GM23248 (cell line): ENCODE measurements around the gene AKAP13. TPM values are rescaled to one million over a fixed set of nuclear protein-coding genes. Genes with fewer than 3 reads are reported as not detected.

ENCODE experiments used
- DNase-seq: peaks from one replicate; pipeline ENCODE4 v3.0.0-alpha.2; 2015
- H2AFZ ChIP-seq: fragments of 200-600 bp; sonication (generic); 2 replicates; pipeline ENCODE4 v1.6.1; 2016; ENCODE audit warnings: antibody characterized with exemption
- H3F3A ChIP-seq: fragments of 200-600 bp; sonication (generic); 2 replicates; pipeline ENCODE4 v1.6.1; 2016; ENCODE audit warnings: mild to moderate bottlenecking, antibody characterized with exemption, mixed run types; ENCODE audit not compliant: insufficient read depth
- H3K27ac ChIP-seq: fragments of 200-600 bp; sonication (generic); 2 replicates; pipeline ENCODE4 v1.5.1; 2016; ENCODE audit warnings: mild to moderate bottlenecking
- H3K27me3 ChIP-seq: fragments of 200-600 bp; sonication (generic); replicated peaks from 2 replicates; pipeline ENCODE4 v1.6.1; 2016; ENCODE audit warnings: mild to moderate bottlenecking; ENCODE audit not compliant: insufficient read depth
- H3K36me3 ChIP-seq: fragments of 200-600 bp; sonication (generic); 2 replicates; pipeline ENCODE4 v1.6.1; 2016; ENCODE audit warnings: low read depth, mild to moderate bottlenecking
- H3K4me1 ChIP-seq: fragments of 200-600 bp; sonication (generic); 2 replicates; pipeline ENCODE4 v1.6.1; 2016; ENCODE audit warnings: mild to moderate bottlenecking; ENCODE audit not compliant: insufficient read depth
- H3K4me2 ChIP-seq: fragments of 200-600 bp; sonication (generic); one replicate; pipeline ENCODE4 v1.6.1; 2016; ENCODE audit warnings: mild to moderate bottlenecking; ENCODE audit not compliant: unreplicated experiment
- H3K4me3 ChIP-seq: fragments of 200-600 bp; sonication (generic); 2 replicates; pipeline ENCODE4 v1.5.1; 2016; ENCODE audit warnings: mild to moderate bottlenecking
- H3K79me2 ChIP-seq: fragments of 200-600 bp; sonication (generic); 2 replicates; pipeline ENCODE4 v1.6.1; 2016; ENCODE audit warnings: mild to moderate bottlenecking; ENCODE audit not compliant: insufficient read depth
- H3K9ac ChIP-seq: fragments of 200-600 bp; sonication (generic); 2 replicates; pipeline ENCODE4 v1.6.1; 2016; ENCODE audit warnings: mild to moderate bottlenecking
- H3K9me2 ChIP-seq: fragments of 200-600 bp; sonication (generic); 2 replicates; pipeline ENCODE4 v1.6.1; 2016; ENCODE audit warnings: mixed run types, mild to moderate bottlenecking, moderate library complexity; ENCODE audit not compliant: insufficient read depth
- H3K9me3 ChIP-seq: fragments of 200-600 bp; sonication (generic); one replicate; pipeline ENCODE4 v1.6.1; 2017; ENCODE audit warnings: low read depth
- H4K20me1 ChIP-seq: fragments of 200-600 bp; sonication (generic); 2 replicates; pipeline ENCODE4 v1.6.0; 2016; ENCODE audit not compliant: insufficient read depth
- EZH2 ChIP-seq: fragments of 200-600 bp; sonication (generic); IDR thresholded peaks from 2 replicates; pipeline ENCODE4 v1.6.1; 2018; ENCODE audit warnings: antibody characterized with exemption, mild to moderate bottlenecking; ENCODE audit not compliant: insufficient read depth, poor library complexity, severe bottlenecking
- EZH2phosphoT487 ChIP-seq: fragments of 200-600 bp; sonication (generic); IDR thresholded peaks from 2 replicates; pipeline ENCODE4 v1.6.1; 2018; ENCODE audit warnings: antibody characterized with exemption, moderate library complexity, mild to moderate bottlenecking, low read depth; ENCODE audit not compliant: insufficient read depth
- WGBS, 2 experiments: methylation state at CpG; one replicate each; pipeline ENCODE4 v1.1.6; 2015 to 2017; ENCODE audit warnings: low lambda C conversion rate in 2 of 2, low coverage in 1 of 2; ENCODE audit errors: missing lambda C conversion rate in 2 of 2; 5-methylcytosine and 5-hydroxymethylcytosine counted together
- in situ Hi-C: fragments of 300-500 bp; cut with MboI; formaldehyde crosslinking; loops from 2 replicates; pipeline ENCODE4 v1.15.0; 2020
- polyA plus RNA-seq: library from polyadenylated mRNA; unstranded; fragments of >200 nt; fragmentation: Nextera tagmentation; extraction: Ambion mirVana; gene quantifications from 2 replicates; pipeline ENCODE4 v1.2.1, GENCODE V29; 2016
- total RNA-seq: library from RNA; depleted of rRNA; stranded (reverse); fragments of >200 nt; shearing (Covaris generic); gene quantifications from 2 replicates; pipeline ENCODE4 v1.2.3, GENCODE V29; 2014

The AKAP13 gene
- total and polyA plus RNA-seq, 2 experiments from 2014 or later, result 26.5 to 27.7 TPM

DNA sequence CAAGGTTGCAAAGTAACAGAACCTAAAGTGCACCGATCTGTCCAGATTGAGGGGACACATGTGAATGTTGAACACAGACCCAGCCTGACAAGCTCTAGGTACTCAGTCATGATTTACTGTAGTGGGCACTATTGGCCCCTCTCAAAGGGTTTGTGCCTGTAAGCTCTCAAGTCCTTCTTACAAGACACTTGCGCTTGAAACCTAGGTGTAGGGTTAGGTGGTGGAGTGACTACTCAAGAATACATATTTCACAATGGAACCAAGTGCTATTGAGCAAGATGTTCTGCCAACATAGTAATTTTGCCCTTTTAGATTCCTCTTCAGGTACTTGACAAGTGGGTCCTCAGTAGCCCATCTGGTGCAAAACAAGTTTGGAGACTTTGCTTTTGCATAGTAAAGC lies 169.9 kb downstream of the AKAP13 start:
- in situ Hi-C loops, result loop anchor here (10.0 kb wide), 1 partner anchor 55 kb away; no protein-coding TSS in a partner anchor
- WGBS, 2 experiments, result 98 to 100% methylated on average over 2 of the region's 2 CpGs
- H3K9me3 ChIP-seq, result no peaks in the 10 kb centered on the region
- H3K27me3 ChIP-seq, result no peaks in the 10 kb centered on the region
- H3K79me2 ChIP-seq, result peaks cover 2% of the 10 kb centered on the region; the same call in 1 of the 2 replicates
- no peaks in the 10 kb centered on the region; the same call in 1 of the 2 replicates for H3K36me3 ChIP-seq
- no peak overlapping the region for H2AFZ ChIP-seq
- H3F3A ChIP-seq, result 0 out of 2 replicates have a peak, but pooled peaks cover 5% of the 10 kb centered on the region
- no peaks in the 10 kb centered on the region for H3K9me2 ChIP-seq
- no peaks in the 10 kb centered on the region for H4K20me1 ChIP-seq
- H3K4me1 ChIP-seq, result no peaks in the 10 kb centered on the region
- TF ChIP-seq EZH2 (no peak), EZH2phosphoT487 (no peak)
- DNase-seq, result no peak
- no peak overlapping the region for H3K4me2 ChIP-seq
- no peak overlapping the region for H3K4me3 ChIP-seq
- no peak overlapping the region for H3K27ac ChIP-seq
- no peak overlapping the region for H3K9ac ChIP-seq

DNA sequence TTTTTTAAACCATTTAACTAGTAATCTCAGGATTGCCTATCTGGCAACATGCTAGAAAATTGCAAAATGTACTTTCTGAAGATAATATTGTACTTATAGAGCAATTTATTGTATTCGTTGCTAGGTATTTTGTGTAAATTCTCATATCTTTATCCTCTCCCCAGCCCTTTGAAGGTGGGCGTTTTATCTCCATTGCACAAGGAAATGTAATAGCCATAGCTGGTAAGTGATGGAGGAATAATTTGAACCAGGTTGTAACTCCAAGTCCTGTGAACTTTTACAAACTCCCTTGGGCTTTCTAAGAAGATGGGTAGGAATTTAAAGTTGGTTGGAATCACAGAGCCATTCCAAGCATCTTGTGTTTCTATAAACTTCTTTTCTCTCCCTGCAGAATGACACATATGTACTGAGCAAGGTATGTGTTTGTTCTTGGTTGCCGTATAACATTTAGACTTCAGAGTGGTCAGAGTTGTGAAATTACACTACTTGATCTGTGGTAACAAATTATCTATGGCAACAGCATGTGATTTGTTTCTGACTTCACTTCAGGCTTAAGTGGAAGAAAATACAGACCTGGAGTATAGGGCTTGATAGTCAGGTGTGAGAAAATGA lies 170.9 kb downstream of the AKAP13 start:
- in situ Hi-C loops, result loop anchor here (10.0 kb wide), 1 partner anchor 57 kb away; no protein-coding TSS in a partner anchor
- no peaks in the 10 kb centered on the region for H3K27me3 ChIP-seq
- DNase-seq, result peak; percentile 12

DNA sequence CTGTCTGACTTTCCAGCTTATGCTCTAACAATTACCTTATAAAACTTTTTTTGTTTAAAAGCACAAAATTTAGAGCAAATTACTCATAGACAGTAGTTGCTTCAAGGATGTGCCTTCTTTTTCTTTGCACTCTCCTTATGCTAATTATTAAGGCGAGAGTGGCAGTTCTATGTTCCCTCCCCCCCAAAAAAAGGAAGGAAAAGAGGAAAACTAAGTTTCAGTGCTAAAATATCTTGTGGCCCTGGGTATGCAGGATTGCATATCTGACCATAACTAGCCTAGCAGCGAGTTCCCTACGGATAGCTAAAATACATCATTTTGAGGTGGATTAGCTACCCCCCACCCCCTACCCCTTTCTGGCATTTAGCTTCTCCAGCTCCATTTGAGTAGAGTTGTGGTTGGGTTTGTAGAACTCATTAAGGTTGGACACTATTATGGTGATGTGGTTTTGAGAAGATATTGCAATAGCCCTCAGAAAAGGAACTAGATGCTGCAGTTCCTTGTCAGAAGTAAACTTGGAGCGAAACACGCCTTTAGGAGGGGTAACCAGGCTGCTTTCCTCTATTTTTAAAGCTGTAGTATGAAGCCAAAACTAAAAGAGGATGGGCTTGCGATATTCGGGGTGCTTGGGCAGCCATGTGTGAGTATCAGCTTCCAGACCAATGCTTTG lies 174.6 kb downstream of the AKAP13 start:
- H3K79me2 ChIP-seq, result peaks cover 5% of the 10 kb centered on the region; the same call in 1 of the 2 replicates

More for the DNA sequence above, 170.9 kb downstream of the AKAP13 start:
- no peak overlapping the region for H3K4me2 ChIP-seq
- no peaks in the 10 kb centered on the region; the same call in 1 of the 2 replicates for H3K36me3 ChIP-seq
- H3K79me2 ChIP-seq, result no peaks in the 10 kb centered on the region
- no peak overlapping the region for H3K9ac ChIP-seq
- 68 to 74% methylated on average over 3 of the region's 3 CpGs for WGBS, 2 experiments
- 0 out of 2 replicates have a peak, but pooled peaks cover 5% of the 10 kb centered on the region for H3F3A ChIP-seq
- TF ChIP-seq EZH2phosphoT487 (no peak), EZH2 (no peak)
- no peaks in the 10 kb centered on the region for H3K9me3 ChIP-seq
- H3K9me2 ChIP-seq, result no peaks in the 10 kb centered on the region
- no peak overlapping the region for H3K4me3 ChIP-seq
- no peaks in the 10 kb centered on the region for H4K20me1 ChIP-seq
- H2AFZ ChIP-seq, result no peak overlapping the region
- H3K27ac ChIP-seq, result no peak overlapping the region
- H3K4me1 ChIP-seq, result no peaks in the 10 kb centered on the region

DNA sequence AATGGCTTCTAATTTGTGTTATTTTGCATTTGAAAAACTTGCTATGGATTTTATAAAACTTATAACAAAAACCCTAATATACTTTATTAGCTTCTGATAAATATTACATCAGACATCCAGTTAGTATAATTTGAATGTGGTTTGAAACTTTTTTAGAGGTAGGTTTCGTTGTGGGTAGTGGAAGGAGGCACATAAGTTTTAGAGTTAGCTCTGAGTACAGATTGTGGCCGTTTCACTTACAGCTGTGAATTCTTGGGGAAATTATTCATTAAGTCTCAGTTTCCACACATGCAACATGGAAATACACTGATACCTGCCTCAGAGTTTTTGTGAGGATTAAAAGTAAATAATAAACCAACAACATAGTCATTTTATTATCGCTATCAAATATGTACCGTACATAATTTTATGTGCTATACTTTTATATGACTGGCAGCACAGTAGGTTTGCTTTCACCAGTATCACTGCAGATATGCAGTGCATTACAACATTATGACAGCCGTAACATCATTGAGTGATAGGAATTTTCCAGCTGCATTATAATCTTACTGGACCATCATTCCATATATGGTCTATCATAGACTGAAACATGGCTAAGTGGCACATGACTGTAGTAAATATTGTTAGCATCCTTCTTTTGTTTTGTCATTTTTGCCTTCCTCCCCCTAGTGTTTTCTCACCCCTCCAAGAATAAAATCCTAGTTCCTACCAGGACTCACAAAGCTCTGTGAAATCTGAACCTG lies 175.6 kb downstream of the AKAP13 start:
- H3K4me2 ChIP-seq, result no peak overlapping the region
- no peak overlapping the region for H3K4me3 ChIP-seq
- no peaks in the 10 kb centered on the region for H3K9me2 ChIP-seq
- in situ Hi-C loops, result loop anchor here (10.0 kb wide), 1 partner anchor 61 kb away; no protein-coding TSS in a partner anchor
- DNase-seq, result no peak
- H3F3A ChIP-seq, result 0 out of 2 replicates have a peak, but pooled peaks cover 4% of the 10 kb centered on the region
- no peaks in the 10 kb centered on the region; the same call in 1 of the 2 replicates for H3K36me3 ChIP-seq
- H3K9me3 ChIP-seq, result no peaks in the 10 kb centered on the region
- H4K20me1 ChIP-seq, result no peaks in the 10 kb centered on the region
- no peak overlapping the region for H2AFZ ChIP-seq
- H3K27me3 ChIP-seq, result no peaks in the 10 kb centered on the region
- WGBS, 2 experiments, result 87 to 92% methylated on average over 5 of the region's 5 CpGs
- peaks cover 5% of the 10 kb centered on the region; the same call in 1 of the 2 replicates for H3K79me2 ChIP-seq
- no peak overlapping the region for H3K9ac ChIP-seq
- H3K4me1 ChIP-seq, result no peaks in the 10 kb centered on the region
- no peak overlapping the region for H3K27ac ChIP-seq
- TF ChIP-seq EZH2 (no peak), EZH2phosphoT487 (no peak)

More for the DNA sequence above, 174.6 kb downstream of the AKAP13 start:
- no peaks in the 10 kb centered on the region for H4K20me1 ChIP-seq
- no peak overlapping the region for H3K4me3 ChIP-seq
- 0 out of 2 replicates have a peak, but pooled peaks cover 5% of the 10 kb centered on the region for H3F3A ChIP-seq
- H2AFZ ChIP-seq, result no peak overlapping the region
- no peak overlapping the region for H3K9ac ChIP-seq
- no peak overlapping the region for H3K27ac ChIP-seq
- in situ Hi-C loops, result loop anchor here (10.0 kb wide), 1 partner anchor 60 kb away; no protein-coding TSS in a partner anchor
- no peak overlapping the region for H3K4me2 ChIP-seq
- no peaks in the 10 kb centered on the region for H3K27me3 ChIP-seq
- no peaks in the 10 kb centered on the region for H3K9me3 ChIP-seq
- WGBS, 2 experiments, result 95 to 99% methylated on average over 7 of the region's 7 CpGs
- no peaks in the 10 kb centered on the region; the same call in 1 of the 2 replicates for H3K36me3 ChIP-seq
- TF ChIP-seq EZH2, result no peak
- no peak for TF ChIP-seq EZH2phosphoT487
- no peaks in the 10 kb centered on the region for H3K4me1 ChIP-seq
- no peaks in the 10 kb centered on the region for H3K9me2 ChIP-seq
- no peak for DNase-seq
